ENCODE data around the gene ATF7IP.

ATF7IP gene

GRCh38 chr12:14417715-14418114 lies 52.2 kb downstream of the ATF7IP start:
- Histone ChIP-seq H3K9me3 (ENCODE audit: insufficient read depth, low read length) (peaks cover 4% of the 10 kb centered on the region; the same call in 1 of the 2 replicates), H3K27me3 (ENCODE audit: insufficient read depth, insufficient read length) (no peaks in the 10 kb centered on the region), H3K9ac (ENCODE audit: insufficient read length, low read depth) (no peak overlapping the region), H3K4me3 (ENCODE audit: insufficient read length, low read depth) (no peak overlapping the region), H3K4me1 (ENCODE audit: insufficient read depth, insufficient read length) (no peaks in the 10 kb centered on the region), H3K36me3 (ENCODE audit: insufficient read depth, insufficient read length, low read length) (no peaks in the 10 kb centered on the region)
- peak; percentile 70 for DNase-seq (ENCODE audit: low read depth, low spot score)
- TF ChIP-seq ZNF274 (IDR thresholded peaks at IDR 0.05; ENCODE audit: low read depth, low read length), result no peak
- TF ChIP-seq SUZ12 (IDR thresholded peaks at IDR 0.05; ENCODE audit: extremely low read depth, insufficient read depth, insufficient read length), result no peak
- TF ChIP-seq YY1 (IDR thresholded peaks at IDR 0.05; ENCODE audit: insufficient read depth, insufficient read length), result no peak

GRCh38 chr12:14418451-14418890 lies 53.0 kb downstream of the ATF7IP start:
- no peak for TF ChIP-seq SUZ12 (IDR thresholded peaks at IDR 0.05; ENCODE audit: extremely low read depth, insufficient read depth, insufficient read length)
- TF ChIP-seq ZNF274 (IDR thresholded peaks at IDR 0.05; ENCODE audit: low read depth, low read length), result no peak
- no peak for TF ChIP-seq YY1 (IDR thresholded peaks at IDR 0.05; ENCODE audit: insufficient read depth, insufficient read length)
- Histone ChIP-seq H3K9me3 (ENCODE audit: insufficient read depth, low read length) (peaks cover 4% of the 10 kb centered on the region; the same call in 1 of the 2 replicates), H3K4me3 (ENCODE audit: insufficient read length, low read depth) (no peak overlapping the region), H3K4me1 (ENCODE audit: insufficient read depth, insufficient read length) (no peaks in the 10 kb centered on the region), H3K36me3 (ENCODE audit: insufficient read depth, insufficient read length, low read length) (no peaks in the 10 kb centered on the region), H3K9ac (ENCODE audit: insufficient read length, low read depth) (no peak overlapping the region), H3K27me3 (ENCODE audit: insufficient read depth, insufficient read length) (no peaks in the 10 kb centered on the region)
- no peak for DNase-seq (ENCODE audit: low read depth, low spot score)

GRCh38 chr12:14422516-14423230 lies 57.2 kb downstream of the ATF7IP start:
- Histone ChIP-seq H3K36me3 (ENCODE audit: insufficient read depth, insufficient read length, low read length) (peaks cover 15% of the 10 kb centered on the region), H3K9me3 (ENCODE audit: insufficient read depth, low read length) (no peaks in the 10 kb centered on the region; the same call in 1 of the 2 replicates), H3K27me3 (ENCODE audit: insufficient read depth, insufficient read length) (no peaks in the 10 kb centered on the region), H3K9ac (ENCODE audit: insufficient read length, low read depth) (no peak overlapping the region), H3K4me1 (ENCODE audit: insufficient read depth, insufficient read length) (no peaks in the 10 kb centered on the region), H3K4me3 (ENCODE audit: insufficient read length, low read depth) (no peak overlapping the region)
- no peak for DNase-seq (ENCODE audit: low read depth, low spot score)
- TF ChIP-seq ZNF274 (IDR thresholded peaks at IDR 0.05; ENCODE audit: low read depth, low read length), result no peak
- no peak for TF ChIP-seq SUZ12 (IDR thresholded peaks at IDR 0.05; ENCODE audit: extremely low read depth, insufficient read depth, insufficient read length)
- TF ChIP-seq YY1 (IDR thresholded peaks at IDR 0.05; ENCODE audit: insufficient read depth, insufficient read length), result no peak

GRCh38 chr12:14424545-14424944 lies 59.1 kb downstream of the ATF7IP start:
- DNase-seq (ENCODE audit: low read depth, low spot score), result no peak
- H3K36me3 ChIP-seq (ENCODE audit: insufficient read depth, insufficient read length, low read length), result peaks cover 15% of the 10 kb centered on the region
- no peaks in the 10 kb centered on the region for H3K9me3 ChIP-seq (ENCODE audit: insufficient read depth, low read length)
- TF ChIP-seq ZNF274 (IDR thresholded peaks at IDR 0.05; ENCODE audit: low read depth, low read length) (no peak), SUZ12 (IDR thresholded peaks at IDR 0.05; ENCODE audit: extremely low read depth, insufficient read depth, insufficient read length) (no peak), YY1 (IDR thresholded peaks at IDR 0.05; ENCODE audit: insufficient read depth, insufficient read length) (no peak)
- no peaks in the 10 kb centered on the region for H3K4me1 ChIP-seq (ENCODE audit: insufficient read depth, insufficient read length)
- no peak overlapping the region for H3K4me3 ChIP-seq (ENCODE audit: insufficient read length, low read depth)
- no peaks in the 10 kb centered on the region for H3K27me3 ChIP-seq (ENCODE audit: insufficient read depth, insufficient read length)
- no peak overlapping the region for H3K9ac ChIP-seq (ENCODE audit: insufficient read length, low read depth)

- H3K4me3 ChIP-seq (ENCODE audit: insufficient read length, low read depth), result no peak overlapping the region
- H3K36me3 ChIP-seq (ENCODE audit: insufficient read depth, insufficient read length, low read length), result peaks cover 15% of the 10 kb centered on the region
- no peak for DNase-seq (ENCODE audit: low read depth, low spot score)
- H3K9ac ChIP-seq (ENCODE audit: insufficient read length, low read depth), result no peak overlapping the region
- no peaks in the 10 kb centered on the region for H3K4me1 ChIP-seq (ENCODE audit: insufficient read depth, insufficient read length)
- no peaks in the 10 kb centered on the region for H3K27me3 ChIP-seq (ENCODE audit: insufficient read depth, insufficient read length)
- no peak for TF ChIP-seq ZNF274 (IDR thresholded peaks at IDR 0.05; ENCODE audit: low read depth, low read length)
- TF ChIP-seq SUZ12 (IDR thresholded peaks at IDR 0.05; ENCODE audit: extremely low read depth, insufficient read depth, insufficient read length), result no peak
- TF ChIP-seq YY1 (IDR thresholded peaks at IDR 0.05; ENCODE audit: insufficient read depth, insufficient read length), result no peak
- H3K9me3 ChIP-seq (ENCODE audit: insufficient read depth, low read length), result peaks cover 12% of the 10 kb centered on the region; the same call in 1 of the 2 replicates
These were observed 61.3 kb downstream of the ATF7IP start for GRCh38 chr12:14426792-14427191.

- H3K27me3 ChIP-seq (ENCODE audit: insufficient read depth, insufficient read length), result no peaks in the 10 kb centered on the region
- TF ChIP-seq YY1 (IDR thresholded peaks at IDR 0.05; ENCODE audit: insufficient read depth, insufficient read length) (no peak), SUZ12 (IDR thresholded peaks at IDR 0.05; ENCODE audit: extremely low read depth, insufficient read depth, insufficient read length) (no peak), ZNF274 (IDR thresholded peaks at IDR 0.05; ENCODE audit: low read depth, low read length) (no peak)
- no peaks in the 10 kb centered on the region for H3K4me1 ChIP-seq (ENCODE audit: insufficient read depth, insufficient read length)
- H3K9me3 ChIP-seq (ENCODE audit: insufficient read depth, low read length), result peaks cover 12% of the 10 kb centered on the region; the same call in 1 of the 2 replicates
- no peak for DNase-seq (ENCODE audit: low read depth, low spot score)
- H3K9ac ChIP-seq (ENCODE audit: insufficient read length, low read depth), result no peak overlapping the region
- no peak overlapping the region for H3K4me3 ChIP-seq (ENCODE audit: insufficient read length, low read depth)
- peaks cover 15% of the 10 kb centered on the region for H3K36me3 ChIP-seq (ENCODE audit: insufficient read depth, insufficient read length, low read length)
These were observed 62.4 kb downstream of the ATF7IP start for GRCh38 chr12:14427929-14428328.

- no peak for TF ChIP-seq ZNF274 (IDR thresholded peaks at IDR 0.05; ENCODE audit: low read depth, low read length)
- TF ChIP-seq YY1 (IDR thresholded peaks at IDR 0.05; ENCODE audit: insufficient read depth, insufficient read length), result no peak
- TF ChIP-seq SUZ12 (IDR thresholded peaks at IDR 0.05; ENCODE audit: extremely low read depth, insufficient read depth, insufficient read length), result no peak
- no peaks in the 10 kb centered on the region for H3K27me3 ChIP-seq (ENCODE audit: insufficient read depth, insufficient read length)
- no peak for DNase-seq (ENCODE audit: low read depth, low spot score)
- no peaks in the 10 kb centered on the region for H3K4me1 ChIP-seq (ENCODE audit: insufficient read depth, insufficient read length)
- H3K9ac ChIP-seq (ENCODE audit: insufficient read length, low read depth), result no peak overlapping the region
- H3K9me3 ChIP-seq (ENCODE audit: insufficient read depth, low read length), result peaks cover 12% of the 10 kb centered on the region; the same call in 1 of the 2 replicates
- no peak overlapping the region for H3K4me3 ChIP-seq (ENCODE audit: insufficient read length, low read depth)
- H3K36me3 ChIP-seq (ENCODE audit: insufficient read depth, insufficient read length, low read length), result peaks cover 10% of the 10 kb centered on the region
These were observed 65.0 kb downstream of the ATF7IP start for GRCh38 chr12:14430394-14430986.

Data from NT2/D1 (cell line).